HT-29 (cell line): ENCODE results near the gene AIFM1. TPM values are rescaled to one million over a fixed set of nuclear protein-coding genes. Genes with fewer than 3 reads are reported as not detected.

ENCODE experiments used
- DNase-seq: peaks from one replicate; pipeline ENCODE4 v3.0.0-alpha.2; 2015; ENCODE audit warnings: low spot score
- total RNA-seq: library from RNA; depleted of rRNA; stranded (reverse); fragments of >200 nt; shearing (Covaris generic); gene quantifications from 2 replicates; pipeline ENCODE4 v1.2.3, GENCODE V29; 2014

The AIFM1 gene
- total RNA-seq, 1 experiment from 2014 or later: 28.4 TPM

GRCh38 chrX:130170752-130171445 lies 5.3 kb upstream of the AIFM1 start:
- DNase-seq: no peak

- no peak for DNase-seq
Measured at GRCh38 chrX:130167040-130167439, 1.4 kb upstream of the AIFM1 start.

DNA sequence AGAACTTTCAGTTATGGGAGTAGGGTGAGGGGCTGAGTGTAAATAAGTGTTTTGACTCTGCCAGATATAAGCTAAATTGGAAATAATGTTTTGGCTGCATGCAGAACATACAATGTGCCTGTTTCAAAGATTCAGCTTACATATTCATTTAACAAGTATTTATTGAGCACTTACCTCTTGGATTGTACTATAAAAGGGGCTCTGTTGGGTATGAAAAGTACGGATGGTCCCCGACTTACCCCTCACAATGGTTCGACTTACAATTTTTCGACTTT lies 799 bp upstream of the AIFM1 start:
- no peak for DNase-seq

DNA sequence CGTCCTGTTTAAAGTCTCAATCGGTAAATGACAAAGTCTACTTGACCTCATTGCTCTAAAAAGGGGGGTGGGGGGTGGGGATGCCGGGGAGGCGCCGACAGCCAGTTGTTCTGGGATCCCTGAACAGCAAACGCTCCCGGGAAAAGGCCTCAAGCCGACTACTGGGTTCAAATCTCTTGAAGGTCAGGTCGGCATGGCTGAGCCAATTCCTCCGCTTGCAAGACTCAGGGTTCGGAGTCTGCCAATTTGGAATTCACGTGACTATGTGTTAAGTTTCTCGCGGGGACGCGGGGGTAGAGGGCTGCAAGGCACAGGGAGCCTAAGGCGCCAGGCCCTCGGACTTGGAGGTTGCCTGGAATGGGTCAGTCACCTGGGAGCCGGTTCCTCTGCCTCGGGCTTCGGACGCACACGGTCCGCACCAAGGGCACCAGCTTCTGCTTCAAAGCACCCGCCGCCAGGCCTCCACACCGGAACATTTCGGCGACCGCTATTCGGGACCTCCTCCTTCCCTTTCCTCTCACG lies 399 bp downstream of the AIFM1 start:
- no peak for DNase-seq

GRCh38 chrX:130163398-130163797 lies 2.2 kb downstream of the AIFM1 start:
- DNase-seq: no peak

DNA sequence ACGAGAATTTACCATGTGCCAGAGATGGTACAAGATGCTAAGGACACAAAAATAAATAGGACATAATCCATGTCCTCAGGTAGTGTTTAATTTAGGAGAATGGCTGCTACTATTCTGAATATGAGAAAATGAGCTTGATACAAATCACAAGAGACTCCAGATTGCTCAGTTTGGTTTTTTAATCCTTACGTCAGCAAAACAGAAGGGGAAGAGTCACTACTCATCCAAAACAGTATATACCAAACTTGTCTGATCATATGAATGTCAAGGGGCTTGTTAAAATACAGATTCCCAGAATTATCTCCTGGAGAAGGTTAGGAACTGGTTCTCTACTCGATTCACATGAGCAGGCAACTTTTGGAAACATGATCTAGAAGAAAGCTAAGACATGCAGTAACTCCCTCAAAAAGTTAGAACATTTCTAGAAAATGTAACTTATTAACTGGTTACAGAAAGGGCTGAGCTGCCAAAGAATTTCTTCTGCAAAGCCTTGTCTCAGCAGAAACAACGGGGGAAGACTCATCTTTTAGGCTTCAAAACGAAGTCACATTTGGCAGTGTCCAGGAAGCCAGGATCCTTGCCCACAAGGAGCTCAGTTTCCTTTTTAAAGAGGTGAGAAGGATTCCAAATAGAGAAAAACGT lies 3.4 kb downstream of the AIFM1 start:
- no peak for DNase-seq

GRCh38 chrX:130159776-130160175 lies 5.9 kb downstream of the AIFM1 start:
- DNase-seq: no peak

DNA sequence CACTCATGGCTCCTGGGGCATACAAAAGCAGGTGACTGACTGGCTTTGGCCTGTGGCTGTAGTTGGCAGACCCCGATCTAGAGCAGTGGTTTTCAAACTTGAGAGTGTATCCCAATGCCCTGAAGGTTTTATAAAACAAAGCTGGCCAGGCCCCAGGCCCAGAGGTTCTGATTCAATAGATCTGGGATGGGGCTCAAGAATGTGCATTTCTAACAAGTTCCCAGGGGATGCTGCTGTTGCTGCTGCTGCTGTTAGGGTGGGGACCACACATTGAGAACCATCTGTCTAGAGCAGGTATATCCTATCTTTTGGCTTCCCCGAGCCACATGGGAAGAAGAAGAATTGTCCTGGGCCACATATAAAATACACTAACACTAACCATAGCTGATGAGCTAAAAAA lies 7.3 kb downstream of the AIFM1 start:
- DNase-seq: no peak

DNA sequence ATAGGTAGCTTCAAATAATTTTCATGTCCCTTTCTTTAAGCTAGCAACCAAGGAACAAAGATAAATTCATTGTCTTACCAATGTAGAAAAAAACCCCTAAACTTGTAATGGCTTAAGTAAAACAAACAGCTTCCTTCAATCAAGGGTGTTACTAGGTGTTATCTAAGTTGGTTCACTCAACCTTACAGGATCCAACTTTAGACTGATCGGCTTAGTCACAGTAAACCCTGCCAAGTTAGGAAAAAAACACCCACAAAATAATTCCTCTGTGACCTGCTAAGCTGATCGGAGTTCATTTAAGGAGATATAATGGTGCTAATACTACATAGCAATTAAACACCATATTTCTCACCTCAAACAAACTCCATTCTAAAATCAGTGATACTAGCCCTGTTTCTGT lies 10.1 kb downstream of the AIFM1 start:
- no peak for DNase-seq

- no peak for DNase-seq
Measured at GRCh38 chrX:130147631-130148030, 18.0 kb downstream of the AIFM1 start.

DNA sequence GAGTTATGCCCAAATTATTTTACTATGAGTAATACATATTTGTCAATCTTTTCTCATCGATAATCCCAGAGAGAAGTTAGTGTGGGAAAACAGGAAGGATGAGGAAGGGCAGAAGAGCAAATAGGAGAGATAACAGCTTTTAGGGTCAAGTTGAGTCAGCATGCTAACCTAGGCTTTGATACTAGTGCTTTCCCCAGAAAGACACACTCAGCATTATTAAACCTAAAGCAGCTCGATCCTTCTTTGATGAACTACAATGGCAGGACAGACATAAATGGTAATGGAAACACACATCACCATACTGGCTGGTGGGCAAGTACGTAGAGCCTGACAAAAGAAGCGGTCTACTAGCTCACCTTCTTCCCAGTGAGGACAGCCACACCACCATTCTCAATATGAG lies 20.5 kb downstream of the AIFM1 start:
- DNase-seq: no peak

GRCh38 chrX:130144509-130144908 lies 21.1 kb downstream of the AIFM1 start:
- DNase-seq: no peak

DNA sequence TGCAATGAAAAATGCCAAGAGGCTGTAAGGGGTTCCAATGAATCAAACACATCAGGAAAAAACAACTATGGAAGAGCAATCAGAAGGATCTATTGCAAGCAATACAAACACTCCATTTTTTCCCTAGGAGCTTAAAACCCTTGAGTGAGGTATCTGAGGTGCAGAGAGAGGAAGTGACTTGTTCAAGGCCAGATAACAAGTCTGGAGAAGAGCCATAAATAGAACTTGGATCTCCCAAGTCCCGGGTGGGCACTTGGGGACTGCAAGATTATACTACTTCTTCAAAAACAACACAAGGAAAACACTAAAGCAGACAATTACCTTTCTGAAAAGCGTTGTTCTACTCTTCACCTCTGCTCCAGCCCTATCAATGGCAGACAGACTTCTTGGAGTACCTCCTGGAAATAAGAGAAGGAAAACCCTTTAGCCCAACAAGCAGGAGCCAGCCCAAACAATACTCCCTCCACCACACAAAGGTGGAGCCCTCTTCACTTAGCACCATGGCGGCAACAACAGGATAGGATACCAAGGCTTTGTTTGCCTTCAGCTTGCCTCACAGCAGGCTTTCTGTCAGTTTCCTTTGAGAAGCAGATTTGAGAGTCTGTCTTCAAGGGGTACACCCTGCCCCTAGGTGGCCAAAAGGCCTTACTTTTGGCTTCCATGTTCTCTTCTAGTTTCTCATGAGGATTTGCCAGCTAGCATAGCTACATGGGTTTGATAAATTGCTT lies 26.0 kb downstream of the AIFM1 start:
- DNase-seq: no peak

DNA sequence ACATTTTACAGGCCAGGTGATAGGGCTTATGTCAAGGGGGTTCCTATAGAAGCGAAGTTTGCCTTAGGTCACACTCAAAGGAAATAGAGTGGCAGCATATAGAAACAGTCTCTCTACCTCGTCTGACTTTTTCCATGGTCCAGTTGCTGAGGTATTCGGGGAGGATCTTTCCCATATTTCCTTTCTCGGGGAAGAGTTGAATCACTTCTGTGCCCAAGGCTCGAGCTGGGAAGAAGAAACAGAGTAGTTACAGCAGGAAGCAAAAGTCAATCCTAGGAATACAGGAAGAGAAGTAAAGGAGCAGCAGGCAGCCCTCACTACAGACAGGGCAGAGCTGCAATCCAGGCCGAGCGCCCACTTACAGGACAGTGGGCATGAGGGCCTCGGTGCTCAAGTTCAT lies 28.7 kb downstream of the AIFM1 start:
- no peak for DNase-seq

- no peak for DNase-seq
Measured at GRCh38 chrX:130136496-130136895, 29.1 kb downstream of the AIFM1 start.

DNA sequence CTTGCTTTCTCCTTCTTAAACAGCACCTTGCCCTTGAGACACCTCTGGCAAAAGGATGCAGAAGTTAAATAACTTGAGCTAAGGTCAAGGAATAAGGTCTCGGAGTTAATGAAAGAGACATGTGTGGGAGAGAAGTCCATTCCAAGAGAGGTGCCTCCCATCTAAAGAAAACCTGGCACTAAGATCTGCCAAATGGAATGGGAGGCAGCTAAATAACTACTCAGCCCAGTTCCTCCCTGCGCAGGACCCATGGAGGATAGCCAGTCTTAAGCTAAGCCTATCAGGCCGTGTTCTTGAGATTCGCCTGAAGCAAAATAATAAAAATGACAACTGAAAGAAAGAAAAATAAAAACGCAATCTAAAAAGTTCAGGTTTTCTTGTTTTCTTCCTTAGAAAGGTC lies 34.7 kb downstream of the AIFM1 start:
- DNase-seq: no peak

- DNase-seq: no peak
Measured at GRCh38 chrX:130125091-130125874, 40.4 kb downstream of the AIFM1 start.

- DNase-seq: no peak
Measured at GRCh38 chrX:130124577-130124976, 41.1 kb downstream of the AIFM1 start.

- DNase-seq: no peak
Measured at GRCh38 chrX:130121505-130121800, 44.2 kb downstream of the AIFM1 start.

DNA sequence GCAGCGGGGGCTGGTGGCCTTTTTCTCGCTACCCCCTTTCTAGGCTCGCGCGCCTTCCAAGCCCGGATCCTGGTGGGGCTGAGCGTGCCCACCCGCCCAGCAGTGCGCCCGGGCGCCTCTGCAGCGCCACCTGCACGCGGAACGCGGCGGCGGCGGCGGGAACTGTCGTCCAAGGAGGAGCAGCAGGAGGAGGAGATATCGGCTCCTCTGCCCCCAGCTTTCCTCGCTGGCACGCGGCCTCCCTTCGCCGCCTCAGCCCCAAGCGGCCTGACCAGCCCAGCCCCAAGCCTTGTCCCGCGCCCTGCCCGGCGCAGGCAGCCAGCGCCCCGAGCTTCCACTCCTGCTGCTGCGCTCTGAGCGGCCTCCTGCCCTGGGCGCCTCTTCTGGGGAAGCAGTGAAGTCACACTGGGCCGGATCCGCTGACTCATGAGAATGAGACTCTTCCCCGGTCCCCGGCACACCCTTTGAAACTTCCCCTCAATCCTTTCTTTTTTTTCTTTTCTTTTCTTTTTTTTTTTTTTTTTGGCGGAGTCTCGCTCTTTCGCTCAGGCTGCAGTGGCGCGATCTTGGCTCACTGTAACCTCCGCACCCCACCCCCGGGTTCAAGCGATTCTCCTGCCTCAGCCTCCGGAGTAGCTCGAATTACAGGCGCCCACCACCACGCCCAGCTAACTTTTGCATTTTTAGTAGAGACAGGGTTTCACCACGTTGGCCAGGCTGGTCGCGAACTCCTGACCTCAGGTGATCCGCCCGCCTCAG lies 44.7 kb downstream of the AIFM1 start:
- DNase-seq: peak; percentile 72

DNA sequence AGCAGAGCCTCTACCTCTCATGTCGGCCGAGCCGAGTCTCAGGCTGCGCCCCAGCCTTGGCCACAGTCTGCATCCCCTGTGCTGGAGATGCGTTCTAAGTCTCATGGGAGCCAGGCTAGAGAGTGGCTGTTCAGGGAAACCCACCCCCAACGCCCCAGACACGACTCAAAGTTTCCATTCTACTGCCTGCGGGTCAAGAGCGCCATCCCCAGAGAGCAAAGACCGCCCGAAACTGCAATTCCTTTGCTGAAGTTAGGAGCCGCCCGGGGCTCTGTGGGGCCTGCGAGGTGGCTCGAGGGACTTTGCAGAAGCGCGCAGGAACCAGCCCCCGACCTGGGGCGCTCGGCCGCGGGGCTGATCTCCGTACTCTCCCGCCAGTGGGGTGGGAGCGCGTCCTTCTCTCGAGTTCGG lies 45.3 kb downstream of the AIFM1 start:
- DNase-seq: no peak
